Superior temporal gyrus (tissue), 1 donor: ENCODE data around the gene VEZF1.

Experiments used
- DNase-seq: peaks from one replicate; pipeline ENCODE4 v3.0.0-alpha.2; 2016; ENCODE audit errors: extremely low spot score

Gene VEZF1, protein sequence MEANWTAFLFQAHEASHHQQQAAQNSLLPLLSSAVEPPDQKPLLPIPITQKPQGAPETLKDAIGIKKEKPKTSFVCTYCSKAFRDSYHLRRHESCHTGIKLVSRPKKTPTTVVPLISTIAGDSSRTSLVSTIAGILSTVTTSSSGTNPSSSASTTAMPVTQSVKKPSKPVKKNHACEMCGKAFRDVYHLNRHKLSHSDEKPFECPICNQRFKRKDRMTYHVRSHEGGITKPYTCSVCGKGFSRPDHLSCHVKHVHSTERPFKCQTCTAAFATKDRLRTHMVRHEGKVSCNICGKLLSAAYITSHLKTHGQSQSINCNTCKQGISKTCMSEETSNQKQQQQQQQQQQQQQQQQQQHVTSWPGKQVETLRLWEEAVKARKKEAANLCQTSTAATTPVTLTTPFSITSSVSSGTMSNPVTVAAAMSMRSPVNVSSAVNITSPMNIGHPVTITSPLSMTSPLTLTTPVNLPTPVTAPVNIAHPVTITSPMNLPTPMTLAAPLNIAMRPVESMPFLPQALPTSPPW

DNA sequence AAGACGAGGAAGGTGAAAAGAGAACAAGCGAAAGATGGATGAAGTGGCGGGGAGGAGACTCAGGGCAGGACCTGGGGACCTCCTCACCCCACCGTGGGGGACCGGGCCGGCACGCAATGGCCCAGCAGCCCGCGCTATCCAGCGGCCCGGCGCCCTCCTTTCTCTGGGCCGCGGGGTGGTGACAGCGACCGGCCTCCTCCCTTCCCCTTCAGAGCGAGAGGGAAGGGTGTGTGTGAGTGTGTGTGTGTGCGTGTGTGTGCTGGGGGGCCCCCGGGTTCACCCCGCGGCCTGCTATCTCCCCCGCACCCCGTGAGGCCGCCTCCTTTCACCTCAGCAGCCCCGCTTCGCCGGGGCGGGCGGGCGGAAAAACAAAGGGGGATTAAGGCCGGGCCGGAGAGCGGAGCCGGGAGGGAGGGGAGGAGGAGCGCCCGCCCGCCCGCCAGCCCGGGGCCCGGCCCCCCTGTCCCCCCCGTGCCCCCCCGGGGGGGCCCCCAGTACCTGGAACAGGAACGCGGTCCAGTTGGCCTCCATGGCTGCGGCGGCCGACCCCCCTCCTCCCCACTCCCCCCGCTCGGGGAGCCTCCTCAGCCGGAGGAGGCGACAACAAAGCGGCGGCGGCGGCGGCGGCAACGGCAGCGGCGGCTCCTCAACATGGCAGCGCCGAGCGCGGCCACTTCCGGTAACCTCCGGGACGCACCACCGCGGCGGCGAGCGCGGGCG is at the start of gene VEZF1:
VEZF1 (minus strand) TSS at position 674 of the 720 bp plus-strand sequence; CDS start at position 531, 143 bp downstream.
- DNase-seq: peak; percentile 71

DNA sequence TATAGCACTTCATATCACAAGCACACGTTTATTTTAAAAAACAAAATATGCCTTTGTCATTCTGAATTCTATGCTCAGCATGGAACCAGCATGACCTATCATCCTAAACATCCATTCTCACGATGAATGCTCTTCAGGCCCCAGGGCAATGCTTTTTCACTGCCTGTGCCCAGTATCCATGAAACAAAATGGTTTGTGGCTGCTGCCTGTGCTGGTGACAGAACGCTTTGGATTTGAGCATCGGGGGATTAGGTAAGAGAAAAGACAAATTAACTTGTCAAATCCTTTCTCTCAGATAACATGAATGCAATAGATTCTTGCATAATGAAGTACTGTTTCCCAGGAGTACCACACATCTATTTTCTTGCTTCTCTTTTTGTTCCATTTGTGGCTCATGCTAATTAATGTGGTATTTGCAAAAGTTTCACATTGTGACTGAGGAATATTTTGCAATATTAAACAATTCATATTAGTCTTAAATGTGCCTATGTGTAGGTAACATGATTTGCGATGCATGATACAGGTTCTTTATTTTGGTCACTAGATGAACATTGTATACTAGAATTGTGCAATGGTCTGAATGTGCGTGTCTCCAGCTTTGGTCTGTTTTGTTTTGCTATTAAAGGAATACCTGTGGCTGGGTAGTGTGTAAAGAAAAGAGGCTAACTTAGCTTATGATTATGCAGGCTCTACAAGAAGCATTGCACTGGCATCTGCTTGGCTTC is 44.8 kb upstream of the VEZF1 start:
- DNase-seq: no peak

DNA sequence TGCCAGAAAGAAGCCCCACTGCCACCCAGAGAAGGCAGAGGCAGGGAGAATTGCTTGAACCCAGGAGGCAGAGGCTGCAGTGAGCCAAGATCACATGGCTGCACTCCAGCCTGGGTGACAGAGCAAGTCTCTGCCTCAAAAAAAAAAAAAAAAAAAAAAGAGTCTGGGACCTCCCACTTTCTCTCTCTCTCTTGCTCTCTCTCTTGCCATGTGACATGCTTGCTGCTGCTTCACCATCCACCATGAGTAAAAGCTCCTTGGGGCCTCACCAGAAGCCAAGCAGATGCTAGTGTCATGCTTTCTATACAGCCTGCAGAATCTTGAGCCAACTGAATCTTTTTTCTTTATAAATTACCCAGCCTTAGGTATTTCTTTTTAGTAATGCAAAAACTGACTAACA is 40.5 kb upstream of the VEZF1 start:
- DNase-seq: no peak

DNA sequence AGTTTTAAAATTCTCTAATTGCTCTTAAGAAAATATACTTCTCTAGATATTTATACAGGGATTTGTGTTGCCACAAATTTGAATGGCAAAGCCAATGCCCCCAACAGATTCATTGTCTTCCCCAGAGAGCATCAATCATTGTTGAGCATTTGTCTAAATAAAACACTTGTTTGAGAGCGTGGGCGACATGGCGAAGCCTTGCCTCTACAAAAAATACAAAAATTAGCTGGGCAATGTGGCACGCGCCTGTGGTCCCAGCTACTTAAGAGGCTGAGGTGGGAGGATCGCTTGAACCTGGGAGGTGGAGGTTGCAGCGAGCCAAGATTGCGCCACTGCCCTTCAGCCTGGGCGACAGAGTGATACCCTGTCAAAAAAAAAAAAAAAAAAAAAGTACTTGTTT is 32.3 kb upstream of the VEZF1 start:
- DNase-seq: no peak

- DNase-seq: no peak
Observed at GRCh38 chr17:58019521-58019920, 31.5 kb upstream of the VEZF1 start.

GRCh38 chr17:58019039-58019438 is 31.0 kb upstream of the VEZF1 start:
- no peak for DNase-seq

- DNase-seq: no peak
Observed at GRCh38 chr17:58010067-58010799, 22.2 kb upstream of the VEZF1 start.

GRCh38 chr17:58007781-58008706 is 20.0 kb upstream of the VEZF1 start:
- no peak for DNase-seq

DNA sequence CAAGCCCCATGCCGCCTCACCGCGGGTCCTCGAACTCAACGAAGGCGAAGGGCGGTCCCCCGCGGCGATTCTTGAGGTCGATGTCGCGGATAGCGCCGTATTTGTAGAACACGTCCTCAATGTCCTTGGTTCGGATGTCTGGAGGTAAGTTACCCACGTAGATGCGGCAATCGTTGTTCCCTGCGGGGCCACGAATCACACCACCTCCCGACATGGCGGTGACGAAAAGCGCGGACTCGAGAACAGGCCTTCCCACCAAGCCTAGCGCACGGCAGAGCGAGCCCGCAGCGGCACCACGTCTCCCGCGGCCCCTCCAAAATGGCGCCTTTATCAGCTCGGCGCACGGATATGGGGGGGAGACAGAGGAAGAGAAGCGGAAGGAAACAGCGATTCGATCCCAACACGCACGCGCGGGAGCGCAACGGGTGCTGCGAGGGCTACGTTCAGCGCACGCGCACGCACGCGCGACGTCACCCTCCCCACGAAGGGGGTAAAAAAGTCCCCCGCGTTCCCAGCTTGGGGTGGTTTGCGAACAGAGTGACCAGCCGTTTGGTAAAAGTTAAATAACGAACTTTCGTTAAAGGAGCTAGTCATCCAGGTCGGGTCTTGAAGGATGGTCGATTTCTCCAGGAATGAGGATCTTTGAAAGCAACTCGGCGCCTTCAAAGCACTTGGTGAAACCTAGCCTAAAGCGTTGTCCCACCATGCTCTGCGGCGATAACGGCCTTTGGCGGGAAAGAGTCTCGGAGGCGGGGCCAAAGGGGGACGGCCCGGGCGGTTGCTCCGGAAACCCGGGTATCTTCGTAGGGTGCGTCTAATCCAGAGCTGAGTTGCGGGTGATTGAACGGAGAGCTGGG is 19.1 kb upstream of the VEZF1 start, which contains the start of gene SRSF1:
SRSF1 (minus strand) TSS at position 323 of the 857 bp plus-strand sequence; CDS start at position 214, 109 bp downstream.
- DNase-seq: peak; percentile 99

DNA sequence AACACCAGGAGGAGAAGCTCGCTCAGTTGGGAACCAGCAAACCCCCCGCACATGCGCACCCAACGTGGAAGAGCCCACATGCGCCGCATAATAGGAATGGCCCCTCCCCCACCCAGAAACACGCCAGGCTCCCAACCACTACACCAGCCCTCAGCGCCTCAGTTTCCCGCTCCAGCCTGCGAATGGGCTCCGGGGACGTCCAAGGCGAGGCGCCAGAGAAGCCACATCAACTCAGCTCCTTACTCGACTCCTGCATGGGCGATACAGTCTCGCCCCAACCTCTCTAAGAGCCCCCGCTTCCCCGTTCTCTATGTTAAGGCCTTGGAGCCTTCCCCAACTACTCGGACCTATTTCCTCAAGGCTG is 18.5 kb upstream of the VEZF1 start:
- peak; percentile 69 for DNase-seq

DNA sequence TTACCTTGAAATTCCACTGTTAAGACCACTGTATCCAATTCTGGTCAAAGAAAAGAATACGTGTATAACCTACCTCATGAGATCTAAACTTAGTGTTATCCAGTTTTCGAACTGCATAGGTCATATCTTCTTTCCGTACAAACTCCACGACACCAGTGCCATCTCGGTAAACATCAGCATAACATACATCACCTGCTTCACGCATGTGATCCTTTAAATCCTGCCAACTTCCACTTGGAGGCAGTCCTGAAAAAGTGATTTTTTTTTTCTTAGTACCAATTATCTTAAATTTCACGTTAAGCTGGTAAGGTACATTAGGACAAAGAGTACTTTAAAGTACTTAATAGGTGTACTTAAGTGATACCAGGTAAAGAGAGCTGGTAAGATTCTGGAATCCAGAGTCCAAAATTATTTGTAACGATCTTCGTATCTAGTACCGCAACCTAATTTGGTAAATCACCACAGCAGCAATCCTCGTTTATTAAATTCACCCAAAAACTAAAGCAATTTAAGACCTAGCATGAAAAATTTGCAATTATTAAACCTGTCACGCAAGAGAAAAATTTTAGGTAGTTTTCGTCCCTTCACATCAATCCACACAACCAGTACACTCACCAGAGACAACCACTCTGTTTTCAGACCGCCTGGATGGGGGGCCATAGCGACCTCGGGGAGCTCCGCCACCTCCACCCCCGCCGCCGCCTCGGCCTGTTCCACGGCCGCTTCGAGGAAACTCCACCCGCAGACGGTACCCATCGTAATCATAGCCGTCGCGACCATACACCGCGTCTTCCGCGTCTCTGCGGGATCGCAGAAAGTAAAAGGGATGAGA is 17.9 kb upstream of the VEZF1 start:
- peak; percentile 10 for DNase-seq

GRCh38 chr17:58005031-58005727 is 17.1 kb upstream of the VEZF1 start:
- no peak for DNase-seq

- DNase-seq: peak; percentile 6
Observed at GRCh38 chr17:58004060-58004459, 16.0 kb upstream of the VEZF1 start.

GRCh38 chr17:58002973-58003372 is 14.9 kb upstream of the VEZF1 start:
- no peak for DNase-seq

DNA sequence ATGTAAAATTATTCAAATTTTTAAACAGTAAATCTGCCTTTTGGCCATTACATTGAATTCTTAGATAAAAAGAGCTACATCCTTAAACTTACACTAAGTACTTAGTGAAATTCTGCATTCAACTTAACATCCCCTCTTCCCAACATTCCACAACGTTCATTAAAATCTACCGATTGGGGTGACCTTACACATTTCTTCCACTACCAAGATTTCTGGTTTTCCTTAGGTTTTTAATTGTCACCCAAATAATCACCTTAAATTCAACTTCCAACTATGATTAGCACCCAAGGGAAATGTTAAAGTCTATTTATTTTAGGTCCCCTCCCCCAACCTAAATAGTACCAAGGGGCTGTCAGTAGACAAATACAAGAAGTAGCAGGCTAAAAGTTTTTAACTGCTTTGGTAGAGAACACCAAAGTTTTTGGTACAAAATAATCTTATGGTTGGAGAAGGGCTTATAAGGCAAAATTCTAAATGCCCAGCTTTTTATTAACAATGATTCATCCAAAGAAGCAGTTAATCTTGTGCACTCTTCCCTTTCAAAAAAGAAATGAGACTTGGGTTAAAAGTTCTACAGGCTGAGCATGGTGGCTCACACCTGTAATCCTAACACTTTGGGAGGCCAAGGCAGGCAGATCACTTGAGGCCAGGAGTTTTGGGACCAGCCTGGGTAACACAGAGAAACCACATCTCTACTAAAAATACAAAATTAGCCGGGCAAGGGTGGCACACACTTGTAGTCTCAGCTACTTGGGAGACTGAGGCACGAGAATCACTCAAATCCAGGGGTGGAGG is 14.3 kb upstream of the VEZF1 start:
- DNase-seq: no peak

DNA sequence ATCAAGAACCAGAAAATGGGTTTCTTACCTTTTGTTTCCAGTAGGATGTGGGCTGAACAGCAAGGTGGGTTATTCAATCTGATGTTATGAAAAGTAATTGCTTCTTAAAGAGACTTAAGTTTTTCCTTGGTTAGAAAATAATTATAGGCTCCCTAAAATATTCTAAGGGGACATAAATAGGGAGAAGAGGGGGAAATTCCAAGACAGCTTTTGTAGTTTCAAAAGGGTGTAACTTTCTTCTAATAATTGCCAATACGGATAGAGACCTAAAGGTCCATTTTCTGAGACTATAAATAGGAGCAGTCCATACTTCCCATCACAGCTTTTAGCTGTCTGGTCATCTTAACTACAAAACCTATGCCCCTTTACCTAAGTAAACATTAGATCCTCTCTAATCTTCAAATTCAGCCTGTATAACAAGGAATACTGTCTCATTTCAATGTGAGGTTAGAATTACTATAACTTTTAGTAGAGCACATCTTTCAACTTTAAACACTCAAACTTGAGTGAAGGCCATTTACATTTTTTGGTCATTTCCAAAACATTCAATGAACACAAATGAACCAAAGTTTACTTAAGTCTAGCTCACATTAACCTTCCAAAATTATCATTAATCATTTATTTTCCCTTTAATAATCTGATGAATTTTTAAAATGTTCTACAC is 13.5 kb upstream of the VEZF1 start:
- DNase-seq: no peak
